HG03460 (cell line): ENCODE results near the gene NCEH1.
"Not testable (repeated sequence)": the region's sequence is repeated elsewhere in the genome, so short reads cannot be mapped to it uniquely, and the experiment has no call there.

Source experiments
- ATAC-seq: cut with Tn5 transposase; IDR thresholded peaks from one replicate; pipeline ENCODE4 v1.9.1; 2021; ENCODE audit not compliant: unreplicated experiment

The NCEH1 gene

GRCh38 chr3:172708921-172709773 is 1.7 kb downstream of the NCEH1 start:
- ATAC-seq, result no peak

DNA sequence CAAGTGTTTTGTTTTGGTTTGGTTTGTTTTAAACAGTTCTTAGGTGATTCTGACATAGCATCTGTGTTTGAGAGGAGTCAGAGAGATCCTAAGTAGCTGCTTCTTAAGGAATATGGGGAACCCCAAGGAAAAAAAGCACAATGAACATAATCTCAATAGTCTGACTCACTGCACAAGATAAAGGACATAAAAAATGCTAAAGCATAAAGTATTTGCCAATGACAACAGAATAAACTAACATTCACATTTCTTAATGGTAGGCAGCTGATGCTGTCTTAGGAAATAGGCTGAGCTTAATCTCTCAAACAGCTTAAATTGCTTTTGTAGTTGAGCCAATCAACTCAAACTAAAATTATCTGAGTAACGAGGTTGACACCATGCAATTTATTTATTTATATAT is 2.9 kb downstream of the NCEH1 start:
- ATAC-seq, result no peak

DNA sequence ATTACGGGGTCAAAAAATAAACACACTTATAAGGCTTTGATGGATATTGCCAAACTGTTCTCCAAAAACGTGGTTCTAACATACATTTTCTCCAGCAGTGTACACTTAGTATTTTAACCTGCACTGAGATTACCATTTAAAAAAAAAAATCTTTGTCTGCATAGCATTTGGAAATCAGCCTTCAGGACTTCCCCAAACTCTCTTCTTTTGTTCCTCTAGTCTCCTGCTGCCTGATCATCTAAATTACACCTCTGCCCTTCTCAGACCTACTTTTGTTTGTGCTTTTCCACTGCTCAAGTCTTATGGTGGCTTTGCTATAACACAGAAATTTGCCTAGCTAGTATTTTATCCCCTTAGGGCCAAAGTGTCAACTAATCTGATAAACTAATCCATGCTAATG is 3.8 kb downstream of the NCEH1 start:
- no peak for ATAC-seq

DNA sequence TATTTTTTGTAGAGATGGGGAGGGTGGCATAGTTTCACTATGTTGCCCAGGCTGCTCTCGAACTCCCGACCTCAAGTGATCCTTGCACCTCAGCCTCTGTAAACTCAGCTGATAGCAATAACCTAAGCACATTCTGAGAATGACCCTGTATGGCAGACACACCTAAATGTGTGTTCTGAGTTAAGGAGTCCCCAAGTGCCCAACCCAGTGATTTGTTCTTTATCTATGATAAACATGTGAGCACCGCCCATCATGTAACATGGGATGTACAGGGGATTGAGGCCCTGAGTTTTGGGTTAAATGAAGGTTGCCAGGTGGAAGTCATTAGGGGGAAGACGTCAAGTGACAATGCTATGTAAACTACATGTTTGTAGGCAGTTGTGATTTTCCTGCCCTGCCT is 5.7 kb downstream of the NCEH1 start:
- ATAC-seq, result no peak

GRCh38 chr3:172704001-172704400 is 6.9 kb downstream of the NCEH1 start:
- ATAC-seq, result no peak

DNA sequence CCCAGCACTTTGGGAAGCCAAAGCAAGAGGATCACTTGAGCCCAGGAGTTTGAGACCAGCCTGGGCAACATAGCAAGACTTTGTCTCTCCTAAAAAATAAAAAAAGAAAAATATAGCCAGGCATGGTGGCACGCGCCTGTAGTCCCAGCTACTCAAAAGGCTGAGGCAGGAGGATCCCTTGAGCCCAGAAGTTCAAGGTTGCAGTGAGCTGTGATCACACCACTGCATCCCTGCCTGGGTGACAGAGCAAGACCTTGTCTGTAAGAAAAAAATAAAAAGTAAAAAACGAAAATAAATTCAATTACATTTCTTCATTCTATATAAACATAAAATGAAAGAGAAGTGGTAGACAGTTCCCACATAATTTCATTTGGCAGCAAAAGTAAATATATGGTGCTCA is 8.1 kb downstream of the NCEH1 start:
- not testable (repeated sequence) for ATAC-seq

DNA sequence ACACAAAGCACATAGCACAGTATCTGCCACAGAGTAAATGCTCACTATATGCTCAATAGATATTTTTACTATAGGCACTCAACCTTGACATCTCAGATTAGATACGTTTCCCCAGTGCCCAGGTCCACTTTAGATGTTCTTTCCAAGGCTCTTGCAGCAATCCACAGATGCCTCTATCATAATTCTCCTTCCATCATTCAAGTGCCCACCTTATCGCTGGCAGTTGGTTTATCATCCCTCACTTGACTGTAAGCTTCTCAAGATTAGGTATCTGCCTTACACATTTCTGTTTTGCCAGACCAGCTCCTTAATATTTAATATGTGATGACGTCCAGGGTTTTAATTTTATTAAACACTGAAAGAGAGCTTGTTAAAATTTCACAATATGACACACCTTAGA is 8.6 kb downstream of the NCEH1 start:
- no peak for ATAC-seq

DNA sequence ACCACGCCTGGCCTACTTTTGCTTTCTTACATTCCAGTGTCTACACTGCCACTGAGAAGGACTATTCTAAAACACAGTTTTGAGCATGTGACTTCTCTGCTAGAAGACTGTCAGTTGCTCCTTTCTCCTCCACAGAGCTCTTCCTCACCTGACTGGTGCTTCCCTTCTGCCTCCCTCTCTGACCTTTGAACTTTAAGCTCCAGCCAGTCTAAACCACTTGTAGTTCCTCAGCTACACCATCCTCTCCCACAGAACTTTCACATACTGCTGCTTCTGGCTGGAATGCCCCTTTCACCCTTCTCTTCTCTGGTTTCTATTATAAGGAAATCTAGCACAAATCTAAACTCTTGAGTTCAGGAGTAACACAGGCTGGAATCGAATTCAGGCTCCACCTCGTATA is 9.1 kb downstream of the NCEH1 start:
- no peak for ATAC-seq

DNA sequence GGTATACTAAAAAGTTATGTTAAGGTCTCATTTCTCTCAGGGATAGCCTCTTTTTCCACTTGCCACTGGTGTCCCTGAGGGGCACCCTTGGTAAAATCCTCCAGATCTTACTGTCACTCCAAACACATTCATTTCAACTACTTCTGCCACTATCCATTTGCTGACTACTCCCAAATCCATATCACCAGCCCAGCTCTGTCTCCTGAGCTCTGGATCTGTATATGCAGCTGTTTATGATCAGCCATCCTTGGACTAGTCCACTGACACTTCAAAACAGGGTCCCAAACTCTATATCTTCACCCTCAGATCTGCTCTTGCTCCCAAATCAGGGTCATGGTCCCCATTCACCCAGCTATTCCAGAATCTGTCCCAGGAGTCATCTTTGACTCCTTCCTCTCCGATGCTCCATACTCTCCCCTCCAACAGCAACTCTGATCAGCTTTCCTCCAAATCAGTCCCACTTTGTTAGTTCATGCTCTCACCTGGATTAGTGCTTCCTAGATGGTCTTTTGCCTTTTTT is 9.9 kb downstream of the NCEH1 start:
- ATAC-seq, result no peak

- no peak for ATAC-seq
Observed at GRCh38 chr3:172700256-172700655, 10.6 kb downstream of the NCEH1 start.

GRCh38 chr3:172699031-172699430 is 11.8 kb downstream of the NCEH1 start:
- ATAC-seq, result no peak

DNA sequence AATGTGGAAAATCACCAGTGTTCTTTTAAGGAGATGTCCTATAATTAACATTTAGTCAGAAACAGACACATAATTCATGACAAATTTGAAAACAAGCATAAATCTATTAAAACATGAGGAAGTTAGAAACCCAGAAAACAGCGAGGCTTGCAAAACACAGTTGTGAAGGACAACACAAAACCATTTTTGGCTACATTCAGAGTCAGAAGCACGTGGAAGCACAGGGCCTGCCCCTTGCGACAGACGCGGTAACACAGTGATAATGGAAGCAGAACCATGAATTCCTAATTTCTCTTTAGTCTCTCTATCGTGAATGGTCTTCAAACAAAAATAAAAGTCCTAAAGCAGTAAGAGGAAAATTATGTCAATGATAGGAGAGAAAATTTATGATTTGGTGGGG is 12.2 kb downstream of the NCEH1 start:
- no peak for ATAC-seq

GRCh38 chr3:172697558-172697957 is 13.3 kb downstream of the NCEH1 start:
- no peak for ATAC-seq

DNA sequence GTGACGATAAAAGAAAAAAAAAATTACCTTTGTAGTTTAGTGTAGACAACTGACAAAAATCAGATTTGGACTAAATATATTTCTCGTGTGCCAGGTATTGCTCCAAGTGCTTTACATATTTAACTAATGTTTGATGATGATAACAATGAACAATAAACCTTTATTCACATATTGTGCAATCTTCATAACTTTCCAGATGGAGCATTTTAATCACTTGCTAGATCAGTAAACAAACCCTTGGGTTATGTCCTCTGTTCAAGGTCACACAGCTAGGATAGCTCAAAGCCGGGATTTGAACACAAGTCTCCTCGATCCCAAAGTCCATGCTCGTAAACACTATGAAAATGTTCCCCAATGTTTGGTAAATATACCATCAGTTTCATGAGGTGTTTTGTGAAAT is 14.5 kb downstream of the NCEH1 start:
- no peak for ATAC-seq

DNA sequence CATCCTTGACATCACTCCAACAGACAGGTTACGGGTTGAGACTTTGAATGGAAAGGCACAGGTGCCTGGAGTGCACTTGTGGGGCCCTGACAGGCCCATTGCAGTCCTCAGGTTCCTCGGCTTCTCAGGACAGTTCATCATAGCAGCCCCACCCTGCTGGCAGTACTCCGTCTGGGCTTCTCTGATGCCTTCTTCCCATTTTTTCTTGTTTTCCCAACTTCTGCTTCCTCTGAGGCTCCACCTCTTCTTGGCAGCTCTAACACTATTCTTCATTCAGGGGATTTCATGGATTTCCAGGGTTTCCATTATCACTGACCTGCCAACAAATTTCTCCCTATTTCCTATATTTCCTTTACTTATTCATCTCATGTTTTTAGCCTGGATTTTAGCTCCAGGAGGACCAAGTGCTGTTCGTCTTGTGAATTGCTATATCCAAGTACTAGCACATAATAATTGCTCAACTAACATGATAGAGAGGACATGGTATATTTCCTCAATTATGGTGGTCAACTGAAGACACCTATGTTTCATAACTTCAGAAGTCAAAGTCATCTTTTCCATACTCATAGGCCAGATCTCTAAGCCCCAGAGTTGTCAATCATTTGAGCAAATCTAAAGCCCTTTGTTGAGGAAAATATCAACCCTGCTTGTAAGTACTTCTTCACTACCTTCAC is 16.2 kb downstream of the NCEH1 start:
- no peak for ATAC-seq

- ATAC-seq, result peak; percentile 67
Observed at GRCh38 chr3:172692751-172693338, 18.0 kb downstream of the NCEH1 start.

DNA sequence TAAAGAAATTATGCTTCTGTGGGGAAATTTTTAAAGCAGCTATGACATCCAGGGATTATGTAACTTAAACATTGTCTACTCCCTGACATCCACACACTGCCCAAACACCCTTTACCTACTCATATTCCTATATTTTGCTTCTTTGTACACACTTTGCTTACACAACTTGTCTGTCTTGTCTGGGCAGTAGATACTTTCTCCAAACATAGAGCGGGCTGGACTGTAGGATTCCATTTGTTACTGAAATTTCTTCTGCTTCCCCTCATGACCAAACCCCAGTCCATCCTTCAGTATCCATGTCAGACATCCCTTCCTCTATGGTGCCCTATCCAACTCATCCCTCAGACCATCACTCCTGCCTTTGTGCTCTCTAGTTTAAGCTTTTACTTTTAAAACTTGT is 19.9 kb downstream of the NCEH1 start:
- ATAC-seq, result no peak

DNA sequence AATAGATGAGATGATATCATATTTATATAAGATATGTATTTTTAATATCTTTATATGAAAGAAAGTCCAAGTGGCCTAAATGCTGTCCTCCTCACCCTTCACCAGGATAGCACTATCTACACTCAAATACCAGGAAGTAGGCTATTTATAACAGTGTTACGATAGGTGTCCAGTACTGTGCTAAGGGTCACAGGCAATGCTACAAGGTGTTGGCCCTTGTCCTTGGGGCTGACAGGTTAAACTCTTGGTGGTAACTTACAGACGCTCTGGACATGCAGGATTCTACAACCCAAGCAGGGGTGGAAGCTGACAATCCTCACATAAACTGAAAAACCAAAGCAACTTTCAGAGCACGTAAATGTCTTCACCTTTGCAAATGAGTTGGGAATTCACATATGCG is 22.3 kb downstream of the NCEH1 start:
- no peak for ATAC-seq

GRCh38 chr3:172687501-172687900 is 23.4 kb downstream of the NCEH1 start:
- ATAC-seq, result no peak

DNA sequence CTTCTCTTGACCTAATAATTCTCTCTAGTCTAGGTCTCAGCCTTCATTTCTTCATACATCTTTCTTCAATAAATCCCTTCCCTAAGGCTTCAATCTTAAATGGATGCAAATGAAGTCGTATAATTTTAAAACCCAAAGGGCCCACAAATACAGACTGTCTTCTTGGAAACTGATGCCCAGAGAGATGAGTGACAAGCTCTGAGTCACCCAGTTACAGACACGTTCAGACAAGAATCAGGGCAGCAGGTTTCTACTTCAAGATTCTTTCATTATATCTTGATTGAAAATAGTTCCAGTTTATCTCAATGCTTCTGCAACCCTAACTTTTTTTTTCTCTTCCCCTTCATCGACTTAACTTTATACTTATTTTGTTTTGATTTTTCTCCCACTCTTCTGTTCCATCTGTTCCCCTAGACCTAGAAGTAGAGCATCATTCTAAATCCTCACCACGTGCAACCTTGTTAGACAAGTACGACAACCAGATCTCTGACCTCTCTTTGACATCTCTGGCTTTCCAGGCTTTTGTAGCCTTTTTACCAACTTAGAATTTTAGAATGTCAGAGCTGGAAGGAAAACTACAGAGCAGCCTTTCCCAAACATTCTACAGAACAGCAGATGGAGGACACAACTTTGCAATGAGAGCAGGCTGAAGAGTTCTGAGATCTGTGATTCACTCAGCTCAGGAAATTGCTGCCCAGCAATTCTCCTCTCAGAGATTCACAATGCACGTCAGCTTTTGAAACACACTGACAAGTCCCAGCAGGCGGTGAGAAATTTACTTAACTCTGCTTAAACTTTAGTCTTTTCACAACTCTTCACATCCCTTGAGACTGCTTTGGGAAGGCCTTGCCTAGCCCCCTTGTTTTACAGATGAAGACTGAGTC is 25.3 kb downstream of the NCEH1 start:
- no peak for ATAC-seq

- ATAC-seq, result no peak
Observed at GRCh38 chr3:172680684-172681083, 30.2 kb downstream of the NCEH1 start.
